OCI-LY3 (cell line): Measurements from ENCODE around the gene DDX27.

ENCODE experiments used
- EZH2phosphoT487 ChIP-seq: fragments of 200-600 bp; shearing (Covaris generic); IDR thresholded peaks from 2 replicates; pipeline ENCODE4 v1.6.1; 2018; ENCODE audit warnings: antibody characterized with exemption, mixed run types, low read depth
- TF ChIP-seq, protein P1 (sequence below): fragments of 200-600, 300-600 bp; sonication (generic); IDR thresholded peaks from 2 replicates; pipeline ENCODE4 v1.5.1; 2014; ENCODE audit warnings: antibody characterized with exemption, low read length, low read depth

DNA sequence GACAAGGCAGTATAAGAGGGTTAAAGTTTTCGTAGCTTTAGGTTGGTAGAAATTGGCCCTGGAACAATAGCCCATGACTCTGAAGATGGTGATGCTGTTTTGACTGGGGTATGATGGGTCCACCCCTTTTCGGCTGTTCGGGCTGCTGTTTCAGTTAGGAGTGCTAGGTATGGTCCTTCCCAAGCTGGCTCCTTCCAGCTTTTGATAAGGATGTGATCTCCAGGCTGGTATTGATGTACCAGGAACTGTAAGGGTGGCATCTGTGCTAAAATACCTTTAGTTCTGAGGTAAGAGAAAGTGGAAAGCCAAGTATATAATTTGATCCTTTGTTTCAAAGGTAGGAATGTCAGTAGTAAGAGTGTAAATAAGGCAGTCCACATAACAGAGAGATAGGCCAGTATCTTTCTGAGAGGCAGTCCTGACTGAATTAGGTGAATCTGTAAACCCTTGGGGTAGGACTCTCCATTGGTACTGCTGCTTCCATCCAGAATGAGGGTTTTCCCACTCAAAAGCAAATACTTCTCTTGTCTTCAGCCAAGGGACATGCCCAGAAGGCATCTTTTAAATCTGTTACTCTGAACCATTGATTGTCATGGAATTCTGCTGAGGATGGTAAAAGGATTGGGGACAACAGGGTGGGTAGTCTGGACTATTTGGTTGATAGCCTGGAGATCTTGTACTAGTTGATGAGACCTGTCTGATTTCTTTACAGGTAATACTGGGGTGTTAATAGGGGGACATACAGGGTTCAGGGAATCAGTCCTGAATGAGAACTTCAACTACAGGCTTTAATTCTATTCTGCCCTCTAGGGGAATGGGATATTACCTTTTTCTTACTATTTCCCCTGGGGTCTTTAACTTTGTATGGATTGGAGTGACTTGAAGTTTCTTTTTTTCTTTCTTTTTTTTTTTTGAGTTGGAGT is 64.7 kb downstream of the DDX27 start:
- TF ChIP-seq, protein P1, sequence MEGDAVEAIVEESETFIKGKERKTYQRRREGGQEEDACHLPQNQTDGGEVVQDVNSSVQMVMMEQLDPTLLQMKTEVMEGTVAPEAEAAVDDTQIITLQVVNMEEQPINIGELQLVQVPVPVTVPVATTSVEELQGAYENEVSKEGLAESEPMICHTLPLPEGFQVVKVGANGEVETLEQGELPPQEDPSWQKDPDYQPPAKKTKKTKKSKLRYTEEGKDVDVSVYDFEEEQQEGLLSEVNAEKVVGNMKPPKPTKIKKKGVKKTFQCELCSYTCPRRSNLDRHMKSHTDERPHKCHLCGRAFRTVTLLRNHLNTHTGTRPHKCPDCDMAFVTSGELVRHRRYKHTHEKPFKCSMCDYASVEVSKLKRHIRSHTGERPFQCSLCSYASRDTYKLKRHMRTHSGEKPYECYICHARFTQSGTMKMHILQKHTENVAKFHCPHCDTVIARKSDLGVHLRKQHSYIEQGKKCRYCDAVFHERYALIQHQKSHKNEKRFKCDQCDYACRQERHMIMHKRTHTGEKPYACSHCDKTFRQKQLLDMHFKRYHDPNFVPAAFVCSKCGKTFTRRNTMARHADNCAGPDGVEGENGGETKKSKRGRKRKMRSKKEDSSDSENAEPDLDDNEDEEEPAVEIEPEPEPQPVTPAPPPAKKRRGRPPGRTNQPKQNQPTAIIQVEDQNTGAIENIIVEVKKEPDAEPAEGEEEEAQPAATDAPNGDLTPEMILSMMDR = no peak
- TF ChIP-seq EZH2phosphoT487 = no peak
